GM12878 (cell line): ENCODE data around the gene KLRF2. TPM values are rescaled to one million over a fixed set of nuclear protein-coding genes. Genes with fewer than 3 reads are reported as not detected.

ENCODE experiments used
- ATAC-seq: fragments of 200-7000 bp; cut with Tn5 transposase; 3 replicates; pipeline ENCODE4 v1.9.1; 2020; ENCODE audit warnings: mild to moderate bottlenecking, moderate library complexity
- BruUV-seq: library from RNA; stranded (reverse); fragments of 400-500 nt; replicated peaks from 2 replicates; lab custom pipeline; 2021; lab: Mats Ljungman, UMichigan
- CTCF ChIA-PET: fragments of 300-600 bp; sonication (Branson Sonifier 250); formaldehyde crosslinking; extraction: SDS; loops from one replicate; lab custom pipeline; 2021; ENCODE audit warnings: inconsistent platforms; lab: Yijun Ruan, JAX
- POLR2A ChIA-PET: fragments of 350-600 bp; formaldehyde crosslinking; extraction: SDS; loops from one replicate; lab custom pipeline; 2021; ENCODE audit warnings: inconsistent platforms; lab: Charles Lee
- RAD21 ChIA-PET: fragments of 300-600 bp; sonication (Branson Sonifier 250); formaldehyde crosslinking; loops from one replicate; lab custom pipeline; 2023; ENCODE audit warnings: antibody characterized with exemption; ENCODE audit not compliant: unreplicated experiment; lab: Charles Lee
- SMC1A ChIA-PET: fragments of 300-600 bp; sonication (Branson Sonifier 250); formaldehyde crosslinking; loops from one replicate; lab custom pipeline; 2023; ENCODE audit not compliant: unreplicated experiment, uncharacterized antibody; lab: Charles Lee
- DNase-seq: peaks from one replicate; pipeline ENCODE4 v3.0.0-alpha.2; 2011; ENCODE audit warnings: low read depth, low spot score
- FAIRE-seq: peaks from 3 replicates; lab custom pipeline; 2011; peaks lifted over from hg19 to GRCh38; lab: Jason Lieb, UNC
- H2AFZ ChIP-seq: 2 replicates; pipeline ENCODE4 v1.6.0; 2011; ENCODE audit warnings: low read depth, low read length, control low read depth; ENCODE audit not compliant: control insufficient read depth
- H3K27ac ChIP-seq: 2 replicates; pipeline ENCODE4 v1.5.1; 2011; ENCODE audit warnings: control low read depth; ENCODE audit not compliant: control insufficient read depth, insufficient read depth
- H3K27me3 ChIP-seq, 2 experiments: replicated peaks in 1 of 2; 2 replicates each; pipeline versions ENCODE4 v1.6.0 to v1.6.1; 2011; ENCODE audit warnings: low read length in 1 of 2; ENCODE audit not compliant: control insufficient read depth in 2 of 2, insufficient read depth in 2 of 2
- H3K36me3 ChIP-seq, 2 experiments: 2 replicates each; pipeline ENCODE4 v1.5.1; 2011; ENCODE audit warnings: low read length in 1 of 2; ENCODE audit not compliant: control insufficient read depth in 2 of 2, insufficient read depth in 2 of 2
- H3K4me1 ChIP-seq: 2 replicates; pipeline ENCODE4 v1.6.1; 2011; ENCODE audit warnings: mild to moderate bottlenecking, low read length, moderate library complexity, mixed read lengths; ENCODE audit not compliant: control insufficient read depth, insufficient read depth
- H3K4me2 ChIP-seq: 2 replicates; pipeline ENCODE4 v1.6.0; 2011; ENCODE audit warnings: control low read depth; ENCODE audit not compliant: control insufficient read depth, insufficient read depth
- H3K4me3 ChIP-seq: fragments of 200-600 bp; sonication (generic); 2 replicates; pipeline ENCODE4 v1.5.1; 2016
- H3K79me2 ChIP-seq: 2 replicates; pipeline ENCODE4 v1.6.0; 2011; ENCODE audit warnings: low read length; ENCODE audit not compliant: control insufficient read depth, insufficient read depth
- H3K9ac ChIP-seq: 2 replicates; pipeline ENCODE4 v1.8.0; 2011; ENCODE audit warnings: low read length, control low read depth, mixed read lengths; ENCODE audit not compliant: control insufficient read depth, insufficient read depth
- H3K9me3 ChIP-seq: replicated peaks from 3 replicates; pipeline ENCODE4 v1.5.1; 2011; ENCODE audit warnings: mild to moderate bottlenecking, low read length; ENCODE audit not compliant: control insufficient read depth, insufficient read depth
- H4K20me1 ChIP-seq: 2 replicates; pipeline ENCODE4 v1.6.0; 2011; ENCODE audit not compliant: control insufficient read depth, insufficient read depth
- EGR1 ChIP-seq, 2 experiments: IDR thresholded peaks; 1 replicate in 1 of 2; 2 replicates in 1 of 2; pipeline ENCODE4 v1.6.1; 2011 to 2012; ENCODE audit warnings: low read depth in 2 of 2, low read length in 2 of 2, borderline replicate concordance in 1 of 2, mild to moderate bottlenecking in 1 of 2, moderate library complexity in 1 of 2
- FOXK2 ChIP-seq: fragments of 450-650 bp; IDR thresholded peaks from 2 replicates; pipeline ENCODE4 v1.6.1; 2017; ENCODE audit warnings: mild to moderate bottlenecking, moderate library complexity
- MYC ChIP-seq: IDR thresholded peaks from 2 replicates; pipeline ENCODE4 v1.6.1; 2011; ENCODE audit warnings: mild to moderate bottlenecking, low read length, moderate library complexity, inconsistent platforms; ENCODE audit not compliant: insufficient read depth, insufficient replicate concordance, insufficient read length, severe bottlenecking
- NR2C2 ChIP-seq: IDR thresholded peaks from 2 replicates; pipeline ENCODE4 v1.6.1; 2011; ENCODE audit warnings: borderline replicate concordance, low read depth; ENCODE audit not compliant: control insufficient read depth, insufficient read length
- POLR2AphosphoS2 ChIP-seq: IDR thresholded peaks from 2 replicates; pipeline ENCODE4 v1.6.1; 2011; ENCODE audit warnings: low read depth, mild to moderate bottlenecking, low read length, improper control_type of control experiment, moderate library complexity
- TCF7 ChIP-seq: IDR thresholded peaks from 2 replicates; pipeline ENCODE4 v1.6.1; 2014; ENCODE audit warnings: antibody characterized with exemption, borderline replicate concordance
- WRNIP1 ChIP-seq: IDR thresholded peaks from 2 replicates; pipeline ENCODE4 v1.6.1; 2011; ENCODE audit warnings: low read depth, low read length, improper control_type of control experiment, borderline replicate concordance
- ZNF207 ChIP-seq: fragments of 450-650 bp; IDR thresholded peaks from 2 replicates; pipeline ENCODE4 v1.6.1; 2014; ENCODE audit warnings: antibody characterized with exemption, mild to moderate bottlenecking, borderline replicate concordance
- ZZZ3 ChIP-seq: IDR thresholded peaks from 2 replicates; pipeline ENCODE4 v1.6.1; 2011; ENCODE audit warnings: low read depth; ENCODE audit not compliant: control insufficient read depth, insufficient read length
- WGBS: methylation state at CpG from one replicate; pipeline ENCODE4 v1.1.6; 2016; ENCODE audit warnings: low lambda C conversion rate; ENCODE audit not compliant: insufficient replicate concordance, insufficient coverage; ENCODE audit errors: missing lambda C conversion rate; 5-methylcytosine and 5-hydroxymethylcytosine counted together
- in situ Hi-C: fragments of 300-500 bp; cut with MboI; formaldehyde crosslinking; loops from 9 replicates; pipeline ENCODE4 v1.14.3; 2018; ENCODE audit warnings: mixed read lengths
- intact Hi-C: fragments of 100-400 bp; cut with micrococcal nuclease; formaldehyde crosslinking; loops from one replicate; pipeline ENCODE4 v1.14.2; 2022; ENCODE audit not compliant: unreplicated experiment
- polyA plus RNA-seq, 11 experiments: library from polyadenylated mRNA; depleted of rRNA in 4 of 11; unstranded in 6 of 11; stranded (reverse) in 5 of 11; fragments of >200 nt; fragmentation: Nextera tagmentation in 4 of 11; fragmentation: Illumina TruSeq in 1 of 11; extraction: Ambion mirVana in 4 of 11; extraction: Trizol in 1 of 11; gene quantifications; 1 replicate in 1 of 11; 2 replicates in 10 of 11; pipeline versions ENCODE4 v1.2.1 to v1.2.3, GENCODE V29; 2011 to 2016; ENCODE audit warnings: inconsistent platforms in 2 of 11, missing spikeins in 2 of 11, low read depth in 1 of 11
- total RNA-seq, 4 experiments: library from RNA; depleted of rRNA in 3 of 4; stranded (reverse); fragments of >200 nt in 3 of 4; fragmentation: Illumina TruSeq in 1 of 4; extraction: Trizol in 1 of 4; gene quantifications; 2 replicates each; pipeline versions ENCODE4 v1.2.1 to v1.2.3, GENCODE V29; 2013 to 2021
- TF ChIP-seq, protein P1 (sequence below): fragments of 450-650 bp; formaldehyde crosslinking; IDR thresholded peaks from 2 replicates; pipeline ENCODE4 v1.5.0; 2022; ENCODE audit warnings: mild to moderate bottlenecking, missing genetic modification characterization
- TF ChIP-seq, protein P2 (sequence below): fragments of 150-350 bp; IDR thresholded peaks from 2 replicates; pipeline ENCODE4 v1.6.1; 2016; ENCODE audit warnings: low read depth, low read length
- TF ChIP-seq, protein P3 (sequence below): fragments of 450-650 bp; IDR thresholded peaks from 2 replicates; pipeline ENCODE4 v1.6.1; 2017; ENCODE audit warnings: low read depth, mild to moderate bottlenecking, moderate library complexity

Gene KLRF2
- total and polyA plus RNA-seq, 10 of the 15 experiments (the other 5 are each of a cell fraction or from before 2014, with no cell fraction given), result 0.15 to 2.1 (median 0.26) TPM; not detected in 6

DNA sequence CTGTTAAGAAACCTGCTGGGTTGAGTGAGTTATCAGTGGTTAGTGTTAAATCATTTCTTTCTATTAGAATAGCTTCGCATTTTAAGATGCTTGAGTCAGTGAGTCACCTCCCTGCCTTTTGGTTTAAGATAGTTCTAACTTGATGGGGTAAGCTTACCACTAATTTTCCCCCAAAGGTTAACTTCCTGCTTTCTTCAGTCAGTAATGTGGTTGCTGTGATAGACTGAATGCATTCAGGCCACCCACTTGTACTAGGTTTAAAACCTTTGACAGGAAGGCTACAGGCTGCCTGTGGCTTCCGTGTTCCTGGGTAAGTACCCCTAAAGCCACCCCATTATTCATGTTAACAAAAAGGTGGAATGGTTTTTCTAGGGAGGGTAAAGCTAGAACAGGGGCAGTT lies 25.6 kb downstream of the KLRF2 start (continued):
- TF ChIP-seq, protein P1, sequence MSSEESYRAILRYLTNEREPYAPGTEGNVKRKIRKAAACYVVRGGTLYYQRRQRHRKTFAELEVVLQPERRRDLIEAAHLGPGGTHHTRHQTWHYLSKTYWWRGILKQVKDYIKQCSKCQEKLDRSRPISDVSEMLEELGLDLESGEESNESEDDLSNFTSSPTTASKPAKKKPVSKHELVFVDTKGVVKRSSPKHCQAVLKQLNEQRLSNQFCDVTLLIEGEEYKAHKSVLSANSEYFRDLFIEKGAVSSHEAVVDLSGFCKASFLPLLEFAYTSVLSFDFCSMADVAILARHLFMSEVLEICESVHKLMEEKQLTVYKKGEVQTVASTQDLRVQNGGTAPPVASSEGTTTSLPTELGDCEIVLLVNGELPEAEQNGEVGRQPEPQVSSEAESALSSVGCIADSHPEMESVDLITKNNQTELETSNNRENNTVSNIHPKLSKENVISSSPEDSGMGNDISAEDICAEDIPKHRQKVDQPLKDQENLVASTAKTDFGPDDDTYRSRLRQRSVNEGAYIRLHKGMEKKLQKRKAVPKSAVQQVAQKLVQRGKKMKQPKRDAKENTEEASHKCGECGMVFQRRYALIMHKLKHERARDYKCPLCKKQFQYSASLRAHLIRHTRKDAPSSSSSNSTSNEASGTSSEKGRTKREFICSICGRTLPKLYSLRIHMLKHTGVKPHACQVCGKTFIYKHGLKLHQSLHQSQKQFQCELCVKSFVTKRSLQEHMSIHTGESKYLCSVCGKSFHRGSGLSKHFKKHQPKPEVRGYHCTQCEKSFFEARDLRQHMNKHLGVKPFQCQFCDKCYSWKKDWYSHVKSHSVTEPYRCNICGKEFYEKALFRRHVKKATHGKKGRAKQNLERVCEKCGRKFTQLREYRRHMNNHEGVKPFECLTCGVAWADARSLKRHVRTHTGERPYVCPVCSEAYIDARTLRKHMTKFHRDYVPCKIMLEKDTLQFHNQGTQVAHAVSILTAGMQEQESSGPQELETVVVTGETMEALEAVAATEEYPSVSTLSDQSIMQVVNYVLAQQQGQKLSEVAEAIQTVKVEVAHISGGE (CRISPR knock-in tag), result no peak
- TF ChIP-seq ZZZ3, result no peak

DNA sequence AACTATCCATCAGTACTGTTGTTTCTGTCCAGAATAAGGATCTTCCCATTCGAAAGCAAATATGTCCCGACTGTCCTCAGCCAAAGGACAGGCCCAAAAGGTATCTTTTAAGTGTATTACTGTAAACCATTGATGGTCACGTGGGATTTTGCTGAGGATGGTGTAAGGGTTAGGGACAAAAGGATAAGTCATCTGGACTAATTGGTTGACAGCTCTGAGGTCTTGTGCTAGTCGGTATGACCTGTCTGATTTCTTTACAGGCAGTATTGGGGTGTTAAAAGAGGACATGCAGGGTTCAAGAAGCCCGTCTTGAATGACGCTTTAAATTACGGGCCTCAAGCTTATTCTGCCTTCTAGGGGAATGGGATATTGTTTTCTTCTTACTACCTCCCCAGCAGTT lies 26.5 kb downstream of the KLRF2 start:
- FAIRE-seq (no peak), DNase-seq (no peak), ATAC-seq (no peak)
- no peaks in the 10 kb centered on the region for H4K20me1 ChIP-seq
- H3K27me3 ChIP-seq, result no peaks in the 10 kb centered on the region
- no peaks in the 10 kb centered on the region for H3K79me2 ChIP-seq
- peaks cover 20% of the 10 kb centered on the region for H3K9me3 ChIP-seq
- in situ Hi-C loops (no loop called here), intact Hi-C loops (no loop called here)
- H3K4me2 ChIP-seq, result no peak overlapping the region
- RAD21 ChIA-PET, result no interaction called here
- CTCF ChIA-PET, result interaction anchor here (0.7 to 1.2 kb wide), 2 partner anchors 14 to 158 kb away, joined by 3 to 4 read pairs; no protein-coding TSS in a partner anchor
- WGBS, result 53% methylated on average over 7 of the region's 7 CpGs
- no TSS peak for BruUV-seq
- POLR2A ChIA-PET, result no interaction called here
- no peak overlapping the region for H3K27ac ChIP-seq
- H3K4me1 ChIP-seq, result no peaks in the 10 kb centered on the region
- H3K4me3 ChIP-seq, result no peak overlapping the region
- H2AFZ ChIP-seq, result no peak overlapping the region
- no peaks in the 10 kb centered on the region for H3K36me3 ChIP-seq
- H3K9ac ChIP-seq, result no peak overlapping the region
- SMC1A ChIA-PET, result interaction anchor here (3.0 kb wide), 1 partner anchor 11 kb away, joined by 10 read pairs; no protein-coding TSS in a partner anchor
- no peak for TF ChIP-seq FOXK2
- TF ChIP-seq, protein P2, sequence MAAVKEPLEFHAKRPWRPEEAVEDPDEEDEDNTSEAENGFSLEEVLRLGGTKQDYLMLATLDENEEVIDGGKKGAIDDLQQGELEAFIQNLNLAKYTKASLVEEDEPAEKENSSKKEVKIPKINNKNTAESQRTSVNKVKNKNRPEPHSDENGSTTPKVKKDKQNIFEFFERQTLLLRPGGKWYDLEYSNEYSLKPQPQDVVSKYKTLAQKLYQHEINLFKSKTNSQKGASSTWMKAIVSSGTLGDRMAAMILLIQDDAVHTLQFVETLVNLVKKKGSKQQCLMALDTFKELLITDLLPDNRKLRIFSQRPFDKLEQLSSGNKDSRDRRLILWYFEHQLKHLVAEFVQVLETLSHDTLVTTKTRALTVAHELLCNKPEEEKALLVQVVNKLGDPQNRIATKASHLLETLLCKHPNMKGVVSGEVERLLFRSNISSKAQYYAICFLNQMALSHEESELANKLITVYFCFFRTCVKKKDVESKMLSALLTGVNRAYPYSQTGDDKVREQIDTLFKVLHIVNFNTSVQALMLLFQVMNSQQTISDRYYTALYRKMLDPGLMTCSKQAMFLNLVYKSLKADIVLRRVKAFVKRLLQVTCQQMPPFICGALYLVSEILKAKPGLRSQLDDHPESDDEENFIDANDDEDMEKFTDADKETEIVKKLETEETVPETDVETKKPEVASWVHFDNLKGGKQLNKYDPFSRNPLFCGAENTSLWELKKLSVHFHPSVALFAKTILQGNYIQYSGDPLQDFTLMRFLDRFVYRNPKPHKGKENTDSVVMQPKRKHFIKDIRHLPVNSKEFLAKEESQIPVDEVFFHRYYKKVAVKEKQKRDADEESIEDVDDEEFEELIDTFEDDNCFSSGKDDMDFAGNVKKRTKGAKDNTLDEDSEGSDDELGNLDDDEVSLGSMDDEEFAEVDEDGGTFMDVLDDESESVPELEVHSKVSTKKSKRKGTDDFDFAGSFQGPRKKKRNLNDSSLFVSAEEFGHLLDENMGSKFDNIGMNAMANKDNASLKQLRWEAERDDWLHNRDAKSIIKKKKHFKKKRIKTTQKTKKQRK, result no peak
- no peak for TF ChIP-seq NR2C2
- no peak for TF ChIP-seq ZNF207
- TF ChIP-seq TCF7, result no peak
- no peak for TF ChIP-seq POLR2AphosphoS2
- TF ChIP-seq WRNIP1, result no peak
- TF ChIP-seq, protein P3, sequence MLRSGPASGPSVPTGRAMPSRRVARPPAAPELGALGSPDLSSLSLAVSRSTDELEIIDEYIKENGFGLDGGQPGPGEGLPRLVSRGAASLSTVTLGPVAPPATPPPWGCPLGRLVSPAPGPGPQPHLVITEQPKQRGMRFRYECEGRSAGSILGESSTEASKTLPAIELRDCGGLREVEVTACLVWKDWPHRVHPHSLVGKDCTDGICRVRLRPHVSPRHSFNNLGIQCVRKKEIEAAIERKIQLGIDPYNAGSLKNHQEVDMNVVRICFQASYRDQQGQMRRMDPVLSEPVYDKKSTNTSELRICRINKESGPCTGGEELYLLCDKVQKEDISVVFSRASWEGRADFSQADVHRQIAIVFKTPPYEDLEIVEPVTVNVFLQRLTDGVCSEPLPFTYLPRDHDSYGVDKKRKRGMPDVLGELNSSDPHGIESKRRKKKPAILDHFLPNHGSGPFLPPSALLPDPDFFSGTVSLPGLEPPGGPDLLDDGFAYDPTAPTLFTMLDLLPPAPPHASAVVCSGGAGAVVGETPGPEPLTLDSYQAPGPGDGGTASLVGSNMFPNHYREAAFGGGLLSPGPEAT, result no peak
- no peak for TF ChIP-seq MYC
- no peak for TF ChIP-seq EGR1 (IDR thresholded peaks at IDR 0.05; ENCODE audit: borderline replicate concordance in 1 of 2, low read depth in 2 of 2, low read length in 2 of 2)
